Measurements from ENCODE around the gene MAPK8.

MAPK8 gene

GRCh38 chr10:48469516-48470020, 163.1 kb downstream of the MAPK8 start:
- no peak for DNase-seq (ENCODE audit: extremely low read depth, low read depth)
- no peak for TF ChIP-seq CTCF (IDR thresholded peaks at IDR 0.05; ENCODE audit: low read depth, low read length)

- DNase-seq (ENCODE audit: extremely low read depth, low read depth) = no peak
- TF ChIP-seq CTCF (IDR thresholded peaks at IDR 0.05; ENCODE audit: low read depth, low read length) = no peak
Observed at GRCh38 chr10:48470115-48470892, 163.8 kb downstream of the MAPK8 start.

GRCh38 chr10:48470893-48471805, 164.7 kb downstream of the MAPK8 start:
- TF ChIP-seq CTCF (IDR thresholded peaks at IDR 0.05; ENCODE audit: low read depth, low read length) = no peak
- no peak for DNase-seq (ENCODE audit: extremely low read depth, low read depth)

GRCh38 chr10:48472501-48473069, 166.1 kb downstream of the MAPK8 start:
- no peak for TF ChIP-seq CTCF (IDR thresholded peaks at IDR 0.05; ENCODE audit: low read depth, low read length)
- DNase-seq (ENCODE audit: extremely low read depth, low read depth) = no peak

- no peak for DNase-seq (ENCODE audit: extremely low read depth, low read depth)
- no peak for TF ChIP-seq CTCF (IDR thresholded peaks at IDR 0.05; ENCODE audit: low read depth, low read length)
Observed at GRCh38 chr10:48473704-48474103, 167.2 kb downstream of the MAPK8 start.

- TF ChIP-seq CTCF (IDR thresholded peaks at IDR 0.05; ENCODE audit: low read depth, low read length) = no peak
- DNase-seq (ENCODE audit: extremely low read depth, low read depth) = no peak
Observed at GRCh38 chr10:48474765-48475365, 168.4 kb downstream of the MAPK8 start.

Measured in AG09319 (cell line).